ENCODE measurements around the gene CLVS2.

GRCh38 chr6:123055256-123055655, 59.2 kb downstream of the CLVS2 start:
- TF ChIP-seq GATA2 (IDR thresholded peaks at IDR 0.05; ENCODE audit: low read depth, low read length) (no peak), GATA3 (IDR thresholded peaks at IDR 0.05; ENCODE audit: low read depth, low read length) (no peak)
